ENCODE data around the gene SLU7.

The SLU7 gene

GRCh38 chr5:160418561-160419457 is at the start of gene SLU7:
Gene SLU7 (minus strand): TSS chr5:160419081. CDS start chr5:160415294, 3,787 bp downstream.
- DNase-seq, result peak; percentile 29 to 91 (median 84)

- DNase-seq, result no peak
These were observed 49.6 kb upstream of the SLU7 start for GRCh38 chr5:160468363-160468975.

GRCh38 chr5:160467555-160468362 is 48.9 kb upstream of the SLU7 start:
- peak in 32 of 58 donors; percentile 1 to 33 (median 14) for DNase-seq

GRCh38 chr5:160466889-160467554 is 48.1 kb upstream of the SLU7 start:
- no peak for DNase-seq

GRCh38 chr5:160466116-160466515 is 47.2 kb upstream of the SLU7 start:
- DNase-seq, result no peak

- DNase-seq, result no peak
These were observed 45.6 kb upstream of the SLU7 start for GRCh38 chr5:160464466-160464797.

- DNase-seq, result no peak
These were observed 45.0 kb upstream of the SLU7 start for GRCh38 chr5:160463740-160464465.

GRCh38 chr5:160463227-160463626 is 44.3 kb upstream of the SLU7 start:
- DNase-seq, result no peak

GRCh38 chr5:160462167-160462566 is 43.3 kb upstream of the SLU7 start:
- no peak for DNase-seq

GRCh38 chr5:160461378-160461777 is 42.5 kb upstream of the SLU7 start:
- no peak for DNase-seq

GRCh38 chr5:160460377-160461049 is 41.6 kb upstream of the SLU7 start:
- DNase-seq, result no peak

- no peak for DNase-seq
These were observed 40.2 kb upstream of the SLU7 start for GRCh38 chr5:160458806-160459800.

GRCh38 chr5:160457252-160457651 is 38.4 kb upstream of the SLU7 start:
- no peak for DNase-seq

GRCh38 chr5:160456480-160457177 is 37.7 kb upstream of the SLU7 start:
- DNase-seq, result no peak

- no peak for DNase-seq
These were observed 36.7 kb upstream of the SLU7 start for GRCh38 chr5:160455600-160455999.

GRCh38 chr5:160453751-160454150 is 34.9 kb upstream of the SLU7 start:
- DNase-seq, result no peak

- DNase-seq, result no peak
These were observed 33.9 kb upstream of the SLU7 start for GRCh38 chr5:160452795-160453194.

GRCh38 chr5:160452036-160452435 is 33.2 kb upstream of the SLU7 start:
- no peak for DNase-seq
